Upper lobe of left lung (tissue), 6 donors: Measurements from ENCODE around the gene TAS1R3. TPM values are rescaled to one million over a fixed set of nuclear protein-coding genes. Genes with fewer than 3 reads are reported as not detected.
A peak's percentile ranks its signal among the peaks of the same experiment; 100 is the strongest.

Source experiments
- ATAC-seq, 2 donors: fragments of 200-7000 bp; cut with Tn5 transposase; one replicate each; pipeline ENCODE4 v1.9.1; 2022; ENCODE audit warnings: mild to moderate bottlenecking in 2 of 2, moderate library complexity in 2 of 2; ENCODE audit not compliant: low FRiP score in 2 of 2
- DNase-seq, 2 donors: peaks; one replicate each; pipeline ENCODE4 v3.0.0-alpha.2; 2019 to 2020
- H3K27ac ChIP-seq, 4 donors: fragments of 200-600 bp; sonication (generic); one replicate each; pipeline ENCODE4 v1.5.1; 2016 to 2019
- H3K27me3 ChIP-seq, 4 donors: fragments of 200-600 bp; sonication (generic); one replicate each; pipeline ENCODE4 v1.5.1; 2017 to 2019
- H3K36me3 ChIP-seq, 4 donors: fragments of 200-600 bp; sonication (generic); one replicate each; pipeline ENCODE4 v1.5.1; 2016 to 2019
- H3K4me1 ChIP-seq, 4 donors: fragments of 200-600 bp; sonication (generic); one replicate each; pipeline ENCODE4 v1.5.1; 2018 to 2019
- H3K4me3 ChIP-seq, 4 donors: fragments of 200-600 bp; sonication (generic); one replicate each; pipeline ENCODE4 v1.5.1; 2017 to 2019; ENCODE audit warnings: mild to moderate bottlenecking in 2 of 4, moderate library complexity in 1 of 4
- H3K9me3 ChIP-seq, 4 donors: fragments of 200-600 bp; sonication (generic); one replicate each; pipeline ENCODE4 v1.5.1; 2018 to 2019
- CTCF ChIP-seq, 6 experiments: fragments of 450-650 bp in 4 of 6; fragments of 200-600 bp in 2 of 6; sonication (generic) in 2 of 6; IDR thresholded peaks; one replicate each; pipeline ENCODE4 v1.5.1; 2016 to 2019; ENCODE audit warnings: antibody characterized with exemption in 6 of 6
- EP300 ChIP-seq, 4 donors: sonication (generic); formaldehyde crosslinking; IDR thresholded peaks; one replicate each; pipeline ENCODE4 v1.5.1; 2017; ENCODE audit warnings: antibody characterized with exemption in 4 of 4, control low read depth in 2 of 4
- POLR2A ChIP-seq, 4 donors: fragments of 450-650 bp; IDR thresholded peaks; one replicate each; pipeline ENCODE4 v1.5.1; 2016 to 2017; ENCODE audit warnings: antibody characterized with exemption in 4 of 4, mild to moderate bottlenecking in 2 of 4
- POLR2AphosphoS5 ChIP-seq, 2 donors: sonication (generic); formaldehyde crosslinking; IDR thresholded peaks; one replicate each; pipeline ENCODE4 v1.5.1; 2017; ENCODE audit warnings: antibody characterized with exemption in 2 of 2
- WGBS, 2 donors: methylation state at CpG; one replicate each; pipeline ENCODE4 v1.1.5; 2017 to 2018; 5-methylcytosine and 5-hydroxymethylcytosine counted together
- total RNA-seq, 6 donors: library from RNA; depleted of rRNA in 4 of 6; stranded (reverse); fragments of >200 nt in 4 of 6; gene quantifications; one replicate each; pipeline versions ENCODE4 v1.1.0 to v1.2.1, GENCODE V29; 2016 to 2021
- donor health status: DM: no; HTN: no; CAD: no; lungs with moderate emphysema.
- donor health status: DM: no; HTN: yes; CAD: no; lungs with severe emphysema.

The TAS1R3 gene
- total RNA-seq, 6 donors from 2014 or later, result 0.22 to 1.0 (median 0.79) TPM

GRCh38 chr1:1294250-1294890 is 36.7 kb upstream of the TAS1R3 start:
- Histone ChIP-seq H3K36me3 (peaks cover 0 to 43% (median 16%) of the 10 kb centered on the region in 4 donors), H3K27ac (no peak overlapping the region), H3K4me1 (peaks cover 0 to 14% (median 9%) of the 10 kb centered on the region in 4 donors), H3K27me3 (peaks cover 0 to 3% (median 0%) of the 10 kb centered on the region in 4 donors), H3K4me3 (no peak overlapping the region), H3K9me3 (no peaks in the 10 kb centered on the region)
- peak in 1 of 2 donors; percentile 79 for DNase-seq
- TF ChIP-seq EP300 (IDR thresholded peaks at IDR 0.05), result no peak
- no peak for TF ChIP-seq CTCF (IDR thresholded peaks at IDR 0.05)
- TF ChIP-seq POLR2AphosphoS5 (IDR thresholded peaks at IDR 0.05), result no peak
- no peak for TF ChIP-seq POLR2A (IDR thresholded peaks at IDR 0.05)
- ATAC-seq, result no peak
- 93 to 97% methylated on average over 21 to 52 of the region's 58 CpGs for WGBS, 2 donors

GRCh38 chr1:1295154-1295923 is 35.7 kb upstream of the TAS1R3 start:
- DNase-seq, result peak in 1 of 2 donors; percentile 78
- peaks cover 0 to 43% (median 16%) of the 10 kb centered on the region in 4 donors for H3K36me3 ChIP-seq
- H3K4me1 ChIP-seq, result peaks cover 0 to 14% (median 9%) of the 10 kb centered on the region in 4 donors
- peaks cover 0 to 3% (median 0%) of the 10 kb centered on the region in 4 donors for H3K27me3 ChIP-seq
- no peak for ATAC-seq
- H3K27ac ChIP-seq, result no peak overlapping the region
- no peak overlapping the region for H3K4me3 ChIP-seq
- H3K9me3 ChIP-seq, result no peaks in the 10 kb centered on the region
- TF ChIP-seq CTCF (IDR thresholded peaks at IDR 0.05) (no peak), EP300 (IDR thresholded peaks at IDR 0.05) (no peak), POLR2AphosphoS5 (IDR thresholded peaks at IDR 0.05) (no peak), POLR2A (IDR thresholded peaks at IDR 0.05) (no peak)
- WGBS, 2 donors, result 95 to 98% methylated on average over 14 to 31 of the region's 35 CpGs

- H3K4me1 ChIP-seq, result peaks cover 0 to 7% (median 4%) of the 10 kb centered on the region in 4 donors
- H3K36me3 ChIP-seq, result peaks cover 0 to 43% (median 16%) of the 10 kb centered on the region in 4 donors
- no peaks in the 10 kb centered on the region for H3K9me3 ChIP-seq
- TF ChIP-seq POLR2AphosphoS5 (IDR thresholded peaks at IDR 0.05) (no peak), POLR2A (IDR thresholded peaks at IDR 0.05) (no peak), CTCF (IDR thresholded peaks at IDR 0.05) (no peak), EP300 (IDR thresholded peaks at IDR 0.05) (no peak)
- ATAC-seq, result no peak
- WGBS, 2 donors, result 94% methylated on average over 18 to 53 of the region's 62 CpGs
- no peak overlapping the region for H3K4me3 ChIP-seq
- peak in 1 of 2 donors; percentile 79 for DNase-seq
- no peak overlapping the region for H3K27ac ChIP-seq
- H3K27me3 ChIP-seq, result no peaks in the 10 kb centered on the region
Observed at GRCh38 chr1:1296070-1297061, 34.7 kb upstream of the TAS1R3 start.

- Histone ChIP-seq H3K9me3 (no peaks in the 10 kb centered on the region), H3K4me1 (no peaks in the 10 kb centered on the region), H3K4me3 (no peak overlapping the region), H3K27me3 (no peaks in the 10 kb centered on the region), H3K27ac (no peak overlapping the region), H3K36me3 (peaks cover 0 to 42% (median 16%) of the 10 kb centered on the region in 4 donors)
- no peak for ATAC-seq
- 87 to 92% methylated on average over 8 to 23 of the region's 31 CpGs for WGBS, 2 donors
- DNase-seq, result peak in 1 of 2 donors; percentile 83
- TF ChIP-seq POLR2A (IDR thresholded peaks at IDR 0.05) (no peak), POLR2AphosphoS5 (IDR thresholded peaks at IDR 0.05) (no peak), EP300 (IDR thresholded peaks at IDR 0.05) (no peak), CTCF (IDR thresholded peaks at IDR 0.05) (no peak)
Observed at GRCh38 chr1:1297802-1298424, 33.2 kb upstream of the TAS1R3 start.
